ENCODE data around the gene AP1S1.
"Not testable (repeated sequence)": the region's sequence is repeated elsewhere in the genome, so short reads cannot be mapped to it uniquely, and the experiment has no call there.

AP1S1 gene

DNA sequence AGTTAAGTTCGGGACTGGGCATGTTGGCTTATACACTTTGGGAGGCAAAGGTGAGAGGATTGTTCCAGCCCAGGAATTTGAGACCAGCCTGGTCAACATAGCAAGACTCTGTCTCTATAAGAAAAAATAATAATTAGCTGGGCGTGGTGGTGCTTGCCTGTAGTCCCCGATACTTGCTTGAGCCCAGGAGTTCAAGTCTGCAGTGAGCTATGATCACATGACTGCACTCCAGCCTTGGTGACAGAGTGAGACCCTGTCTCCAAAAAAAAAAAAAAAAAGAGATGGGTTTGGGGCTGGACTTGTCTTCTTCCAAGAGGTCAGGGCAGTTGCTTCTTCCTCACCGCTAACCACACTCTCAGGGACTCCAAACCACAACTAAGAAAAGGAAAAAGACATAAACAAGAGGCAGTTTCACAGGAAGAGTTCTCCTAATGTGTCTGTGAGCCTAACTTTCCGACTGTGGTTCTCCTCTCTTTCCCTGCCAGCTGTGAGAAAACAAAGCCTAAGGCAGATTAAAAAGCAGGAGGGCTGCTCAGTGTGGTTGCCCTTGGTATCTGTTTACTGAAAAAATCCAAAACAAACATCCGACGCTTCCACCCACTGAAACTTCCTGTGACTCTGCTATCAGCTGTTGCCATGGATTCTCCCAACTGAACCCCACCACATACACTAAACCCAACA, 29.8 kb upstream of the AP1S1 start:
- Histone ChIP-seq H3K9ac (ENCODE audit: low read length) (no peak overlapping the region), H3K27ac (ENCODE audit: low read depth, low read length) (no peak overlapping the region)

DNA sequence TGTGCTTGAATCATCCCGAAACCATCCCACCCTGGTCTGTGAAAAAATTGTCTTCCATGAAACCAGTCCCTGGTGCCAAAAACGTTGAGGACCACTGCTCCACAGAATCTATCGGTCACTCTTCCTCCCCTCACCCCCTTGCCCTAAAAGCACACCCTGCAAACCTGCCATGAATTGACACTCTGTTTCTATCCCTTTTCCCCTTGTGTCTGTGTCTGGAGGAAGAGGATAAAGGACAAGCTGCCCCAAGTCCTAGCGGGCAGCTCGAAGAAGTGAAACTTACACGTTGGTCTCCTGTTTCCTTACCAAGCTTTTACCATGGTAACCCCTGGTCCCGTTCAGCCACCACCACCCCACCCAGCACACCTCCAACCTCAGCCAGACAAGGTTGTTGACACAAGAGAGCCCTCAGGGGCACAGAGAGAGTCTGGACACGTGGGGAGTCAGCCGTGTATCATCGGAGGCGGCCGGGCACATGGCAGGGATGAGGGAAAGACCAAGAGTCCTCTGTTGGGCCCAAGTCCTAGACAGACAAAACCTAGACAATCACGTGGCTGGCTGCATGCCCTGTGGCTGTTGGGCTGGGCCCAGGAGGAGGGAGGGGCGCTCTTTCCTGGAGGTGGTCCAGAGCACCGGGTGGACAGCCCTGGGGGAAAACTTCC, 28.2 kb upstream of the AP1S1 start:
- peak overlapping the region; percentile 13 for H3K9ac ChIP-seq (ENCODE audit: low read length)
- no peak overlapping the region for H3K27ac ChIP-seq (ENCODE audit: low read depth, low read length)
- peaks cover 42% of the 10 kb centered on the region for H3K4me1 ChIP-seq (ENCODE audit: control insufficient read depth, insufficient read depth, low read length)
- H3K36me3 ChIP-seq (ENCODE audit: control insufficient read depth, insufficient read depth, low read length): peaks cover 10% of the 10 kb centered on the region; the same call in 1 of the 2 replicates
- H3K9me3 ChIP-seq (ENCODE audit: control insufficient read depth, insufficient read depth, low read depth, low read length): peaks cover 2% of the 10 kb centered on the region
- H3K4me3 ChIP-seq (ENCODE audit: low read depth, low read length): no peak overlapping the region; the same call in 1 of the 2 replicates
- H3K27me3 ChIP-seq (ENCODE audit: control insufficient read depth, insufficient read depth, low read length): no peaks in the 10 kb centered on the region

More for the DNA sequence above, 29.8 kb upstream of the AP1S1 start:
- Histone ChIP-seq H3K36me3 (ENCODE audit: control insufficient read depth, insufficient read depth, low read length) (peaks cover 4% of the 10 kb centered on the region; the same call in 1 of the 2 replicates), H3K27me3 (ENCODE audit: control insufficient read depth, insufficient read depth, low read length) (no peaks in the 10 kb centered on the region), H3K4me3 (ENCODE audit: low read depth, low read length) (no peak overlapping the region), H3K4me1 (ENCODE audit: control insufficient read depth, insufficient read depth, low read length) (peaks cover 47% of the 10 kb centered on the region), H3K9me3 (ENCODE audit: control insufficient read depth, insufficient read depth, low read depth, low read length) (peaks cover 2% of the 10 kb centered on the region)

DNA sequence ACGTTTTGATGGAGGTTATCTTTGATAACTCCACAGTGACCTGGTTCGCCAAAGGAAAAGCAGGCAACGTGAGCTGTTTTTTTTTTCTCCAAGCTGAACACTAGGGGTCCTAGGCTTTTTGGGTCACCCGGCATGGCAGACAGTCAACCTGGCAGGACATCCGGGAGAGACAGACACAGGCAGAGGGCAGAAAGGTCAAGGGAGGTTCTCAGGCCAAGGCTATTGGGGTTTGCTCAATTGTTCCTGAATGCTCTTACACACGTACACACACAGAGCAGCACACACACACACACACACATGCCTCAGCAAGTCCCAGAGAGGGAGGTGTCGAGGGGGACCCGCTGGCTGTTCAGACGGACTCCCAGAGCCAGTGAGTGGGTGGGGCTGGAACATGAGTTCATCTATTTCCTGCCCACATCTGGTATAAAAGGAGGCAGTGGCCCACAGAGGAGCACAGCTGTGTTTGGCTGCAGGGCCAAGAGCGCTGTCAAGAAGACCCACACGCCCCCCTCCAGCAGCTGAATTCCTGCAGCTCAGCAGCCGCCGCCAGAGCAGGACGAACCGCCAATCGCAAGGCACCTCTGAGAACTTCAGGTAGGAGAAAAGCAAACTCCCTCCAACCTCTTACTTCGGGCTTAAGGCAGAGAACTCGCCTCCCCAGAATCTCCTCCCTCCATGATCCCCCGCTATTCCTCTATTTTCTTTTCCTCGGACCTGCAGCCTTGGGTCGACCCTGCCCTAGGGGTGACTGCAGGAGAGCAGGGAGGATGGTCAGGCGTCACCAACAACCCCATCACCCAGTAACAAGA, 27.4 kb upstream of the AP1S1 start, which contains the start of gene SERPINE1:
Gene SERPINE1 (plus strand): TSS at position 454 of the 809 bp plus-strand sequence. CDS start 1,290 bp downstream, outside the sequence.
- Histone ChIP-seq H3K9me3 (ENCODE audit: control insufficient read depth, insufficient read depth, low read depth, low read length) (peaks cover 2% of the 10 kb centered on the region), H3K27ac (ENCODE audit: low read depth, low read length) (no peak within 1 kb of the TSS), H3K4me3 (ENCODE audit: low read depth, low read length) (peak within 1 kb of the TSS; percentile 37), H3K9ac (ENCODE audit: low read length) (peak within 1 kb of the TSS; percentile 50), H3K36me3 (ENCODE audit: control insufficient read depth, insufficient read depth, low read length) (peaks cover 10% of the 10 kb centered on the region; the same call in 1 of the 2 replicates), H3K27me3 (ENCODE audit: control insufficient read depth, insufficient read depth, low read length) (no peaks in the 10 kb centered on the region), H3K4me1 (ENCODE audit: control insufficient read depth, insufficient read depth, low read length) (peaks cover 40% of the 10 kb centered on the region)

DNA sequence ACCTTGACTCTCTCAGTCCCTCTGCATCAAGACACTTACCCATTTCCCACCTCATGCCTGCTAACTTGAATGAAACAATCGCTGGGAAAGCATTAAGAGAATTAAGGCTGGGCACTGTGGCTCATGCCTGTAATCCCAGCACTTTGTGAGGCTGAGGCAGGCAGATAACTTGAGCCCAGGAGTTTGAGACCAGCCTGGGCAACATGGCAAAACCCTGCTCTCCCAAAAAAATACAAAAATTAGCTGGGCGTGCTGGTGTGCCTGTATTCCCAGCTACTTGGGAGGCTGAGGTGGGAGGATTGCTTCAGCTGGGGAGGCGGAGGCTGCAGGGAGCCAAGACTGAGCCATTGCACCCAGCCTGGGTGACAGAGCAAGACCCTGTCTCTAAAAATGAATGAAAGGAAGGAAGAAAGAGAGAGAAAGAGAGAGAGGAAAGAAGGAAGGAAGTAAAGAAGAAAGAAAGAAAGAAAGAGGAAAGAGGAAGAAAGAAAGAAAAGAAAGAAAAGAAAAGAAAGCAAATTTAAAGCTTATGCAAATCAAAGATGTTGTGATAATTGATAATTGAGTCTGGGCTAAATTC, 26.7 kb upstream of the AP1S1 start:
- peaks cover 2% of the 10 kb centered on the region for H3K9me3 ChIP-seq (ENCODE audit: control insufficient read depth, insufficient read depth, low read depth, low read length)
- peak overlapping the region; percentile 37 for H3K4me3 ChIP-seq (ENCODE audit: low read depth, low read length)
- H3K4me1 ChIP-seq (ENCODE audit: control insufficient read depth, insufficient read depth, low read length): peaks cover 33% of the 10 kb centered on the region
- peaks cover 14% of the 10 kb centered on the region; the same call in 1 of the 2 replicates for H3K36me3 ChIP-seq (ENCODE audit: control insufficient read depth, insufficient read depth, low read length)
- no peaks in the 10 kb centered on the region for H3K27me3 ChIP-seq (ENCODE audit: control insufficient read depth, insufficient read depth, low read length)
- no peak overlapping the region for H3K27ac ChIP-seq (ENCODE audit: low read depth, low read length)
- peak overlapping the region; percentile 50 for H3K9ac ChIP-seq (ENCODE audit: low read length)

DNA sequence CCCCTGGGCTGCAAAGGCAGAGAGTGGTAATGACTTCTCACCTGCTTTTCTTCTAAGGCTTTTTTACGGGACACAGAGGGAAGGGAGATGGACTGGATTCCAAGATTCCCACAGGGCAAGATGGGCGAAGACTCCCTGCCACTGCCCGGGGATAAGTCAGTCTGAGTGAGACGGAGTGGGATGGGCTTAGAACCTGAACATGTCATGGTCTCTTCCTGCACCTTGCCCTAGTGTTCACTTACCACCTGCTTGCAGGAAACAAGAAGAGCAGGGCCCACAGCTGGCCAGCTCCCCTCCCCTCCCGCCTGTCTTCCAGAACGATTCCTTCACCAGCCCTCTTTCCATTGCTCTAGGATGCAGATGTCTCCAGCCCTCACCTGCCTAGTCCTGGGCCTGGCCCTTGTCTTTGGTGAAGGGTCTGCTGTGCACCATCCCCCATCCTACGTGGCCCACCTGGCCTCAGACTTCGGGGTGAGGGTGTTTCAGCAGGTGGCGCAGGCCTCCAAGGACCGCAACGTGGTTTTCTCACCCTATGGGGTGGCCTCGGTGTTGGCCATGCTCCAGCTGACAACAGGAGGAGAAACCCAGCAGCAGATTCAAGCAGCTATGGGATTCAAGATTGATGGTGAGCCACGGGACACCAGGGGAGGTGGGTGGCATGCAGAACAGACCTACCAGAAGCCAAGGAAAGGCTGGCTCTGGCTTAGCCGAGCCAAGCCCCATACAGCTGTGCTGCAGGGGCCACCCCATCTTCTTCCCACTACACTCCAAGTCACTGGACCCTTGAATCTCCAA, 26.0 kb upstream of the AP1S1 start:
- peaks cover 14% of the 10 kb centered on the region; the same call in 1 of the 2 replicates for H3K36me3 ChIP-seq (ENCODE audit: control insufficient read depth, insufficient read depth, low read length)
- H3K9me3 ChIP-seq (ENCODE audit: control insufficient read depth, insufficient read depth, low read depth, low read length): peaks cover 2% of the 10 kb centered on the region
- peaks cover 28% of the 10 kb centered on the region for H3K4me1 ChIP-seq (ENCODE audit: control insufficient read depth, insufficient read depth, low read length)
- H3K4me3 ChIP-seq (ENCODE audit: low read depth, low read length): peak overlapping the region; percentile 16; the same call in 1 of the 2 replicates
- H3K27ac ChIP-seq (ENCODE audit: low read depth, low read length): no peak overlapping the region
- H3K27me3 ChIP-seq (ENCODE audit: control insufficient read depth, insufficient read depth, low read length): no peaks in the 10 kb centered on the region
- H3K9ac ChIP-seq (ENCODE audit: low read length): peak overlapping the region; percentile 32

DNA sequence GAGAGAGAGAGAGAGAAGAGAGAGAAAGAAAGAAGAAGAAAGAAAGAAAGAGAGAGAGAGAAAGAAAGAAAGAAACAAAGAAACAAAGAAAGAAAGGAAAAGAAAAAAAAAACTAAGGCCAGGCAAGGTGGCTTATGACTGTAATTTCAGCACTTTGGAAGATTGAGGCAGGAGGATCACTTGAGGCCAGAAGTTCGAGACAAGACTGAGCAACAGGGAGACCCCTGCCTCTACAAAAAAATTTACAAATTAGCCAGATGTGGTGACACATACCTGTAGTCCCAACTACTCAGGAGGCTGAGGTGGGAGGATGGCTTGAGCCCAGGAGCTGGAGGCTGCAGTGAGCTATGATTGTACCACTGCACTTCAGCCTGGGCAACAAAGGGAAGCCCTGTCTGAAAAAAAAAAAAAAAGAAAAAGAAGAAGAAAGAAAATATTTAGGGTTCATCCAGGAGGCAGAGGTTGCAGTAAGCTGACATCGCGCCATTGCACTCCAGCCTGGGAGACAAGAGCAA, 24.6 kb upstream of the AP1S1 start:
- Histone ChIP-seq H3K36me3 (ENCODE audit: control insufficient read depth, insufficient read depth, low read length) (peaks cover 19% of the 10 kb centered on the region; the same call in 1 of the 2 replicates), H3K9me3 (ENCODE audit: control insufficient read depth, insufficient read depth, low read depth, low read length) (peaks cover 2% of the 10 kb centered on the region), H3K27ac (ENCODE audit: low read depth, low read length) (no peak overlapping the region), H3K27me3 (ENCODE audit: control insufficient read depth, insufficient read depth, low read length) (no peaks in the 10 kb centered on the region), H3K4me3 (ENCODE audit: low read depth, low read length) (no peak overlapping the region), H3K9ac (ENCODE audit: low read length) (no peak overlapping the region), H3K4me1 (ENCODE audit: control insufficient read depth, insufficient read depth, low read length) (peaks cover 38% of the 10 kb centered on the region)

DNA sequence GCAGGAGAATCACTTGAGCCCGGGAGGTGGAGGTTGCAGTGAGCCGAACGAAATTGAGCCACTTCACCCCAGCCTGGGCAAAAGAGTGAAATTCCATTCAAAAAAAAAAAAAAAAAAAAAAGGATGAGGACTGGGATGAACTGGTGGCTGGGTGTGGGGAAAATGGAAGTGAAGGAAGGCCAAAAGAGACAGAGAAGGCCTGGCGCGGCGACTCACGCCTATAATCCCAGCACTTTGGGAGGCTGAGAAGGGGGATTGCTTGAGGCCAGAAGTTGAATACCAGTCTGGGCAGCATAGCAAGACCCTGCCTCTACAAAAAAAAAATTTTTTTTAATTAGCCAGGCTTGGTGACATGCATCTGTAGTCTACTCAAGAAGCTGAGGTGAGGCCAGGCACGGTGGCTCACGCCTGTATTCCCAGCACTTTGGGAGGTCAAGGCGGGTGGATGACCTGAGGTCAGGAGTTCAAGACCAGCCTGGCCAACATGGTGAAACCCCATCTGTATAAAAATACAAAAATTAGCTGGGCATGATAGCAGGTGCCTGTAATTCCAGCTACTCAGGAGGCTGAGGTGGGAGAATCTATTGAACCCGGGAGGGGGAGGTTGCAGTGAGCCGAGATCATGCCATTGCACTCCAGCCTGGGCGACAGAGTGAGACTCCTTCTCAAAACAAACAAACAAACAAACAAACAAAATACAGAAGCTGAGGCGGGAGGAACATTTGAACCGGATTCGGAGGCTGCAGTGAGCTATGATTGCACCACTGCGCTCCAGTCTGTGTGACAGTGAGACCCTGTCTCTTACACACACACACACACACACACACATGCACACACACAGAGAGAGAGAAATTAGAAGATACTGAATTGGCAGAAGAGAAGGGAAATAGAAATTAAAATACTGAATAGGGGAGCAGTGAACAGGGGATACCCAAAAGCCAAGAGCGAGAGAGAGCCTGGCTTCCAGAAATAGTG, 21.4 kb upstream of the AP1S1 start:
- peaks cover 25% of the 10 kb centered on the region for H3K4me1 ChIP-seq (ENCODE audit: control insufficient read depth, insufficient read depth, low read length)
- H3K9me3 ChIP-seq (ENCODE audit: control insufficient read depth, insufficient read depth, low read depth, low read length); H3K4me3 ChIP-seq (ENCODE audit: low read depth, low read length); H3K27me3 ChIP-seq (ENCODE audit: control insufficient read depth, insufficient read depth, low read length); H3K27ac ChIP-seq (ENCODE audit: low read depth, low read length); H3K9ac ChIP-seq (ENCODE audit: low read length): not testable (repeated sequence)
- H3K36me3 ChIP-seq (ENCODE audit: control insufficient read depth, insufficient read depth, low read length): peaks cover 22% of the 10 kb centered on the region; the same call in 1 of the 2 replicates

DNA sequence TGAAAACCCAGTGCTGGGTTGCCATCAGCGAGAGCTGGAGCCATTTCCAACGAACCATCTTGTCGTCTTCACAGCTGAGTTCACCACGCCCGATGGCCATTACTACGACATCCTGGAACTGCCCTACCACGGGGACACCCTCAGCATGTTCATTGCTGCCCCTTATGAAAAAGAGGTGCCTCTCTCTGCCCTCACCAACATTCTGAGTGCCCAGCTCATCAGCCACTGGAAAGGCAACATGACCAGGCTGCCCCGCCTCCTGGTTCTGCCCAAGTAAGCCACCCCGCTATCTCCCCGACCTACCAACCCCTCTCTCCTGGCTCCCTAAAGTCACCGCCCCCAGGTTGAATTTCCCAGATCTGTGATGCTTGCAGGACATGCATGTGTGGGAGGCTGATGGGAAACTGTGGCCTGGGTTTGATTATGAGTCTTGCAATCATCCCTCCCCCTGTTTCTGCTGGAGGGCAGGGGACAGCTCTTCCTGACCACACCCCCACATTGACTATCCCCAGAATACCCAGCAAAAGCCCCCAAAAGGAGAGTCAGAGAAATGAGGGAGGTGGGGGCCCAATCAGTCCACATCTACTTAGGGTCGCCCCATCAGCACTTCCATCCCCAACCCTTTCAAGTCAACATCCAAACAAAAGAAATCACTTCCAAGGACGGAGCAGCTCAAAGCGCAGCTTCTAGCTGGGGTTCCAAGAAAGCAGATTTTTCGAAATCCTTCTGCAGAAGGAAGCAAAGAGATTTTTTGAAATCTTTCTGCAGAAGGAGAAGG, 20.5 kb upstream of the AP1S1 start:
- Histone ChIP-seq H3K4me1 (ENCODE audit: control insufficient read depth, insufficient read depth, low read length) (peaks cover 18% of the 10 kb centered on the region), H3K9ac (ENCODE audit: low read length) (no peak overlapping the region), H3K9me3 (ENCODE audit: control insufficient read depth, insufficient read depth, low read depth, low read length) (no peaks in the 10 kb centered on the region), H3K27ac (ENCODE audit: low read depth, low read length) (no peak overlapping the region), H3K4me3 (ENCODE audit: low read depth, low read length) (no peak overlapping the region), H3K27me3 (ENCODE audit: control insufficient read depth, insufficient read depth, low read length) (no peaks in the 10 kb centered on the region), H3K36me3 (ENCODE audit: control insufficient read depth, insufficient read depth, low read length) (peaks cover 18% of the 10 kb centered on the region; the same call in 1 of the 2 replicates)
